Measurements from ENCODE around the gene MASP2. TPM values are rescaled to one million over a fixed set of nuclear protein-coding genes. Genes with fewer than 3 reads are reported as not detected.

Gene MASP2
- total RNA-seq, 6 experiments from 2014 or later = 144 to 222 (median 185) TPM

GRCh38 chr1:11072216-11072917 lies 25.3 kb upstream of the MASP2 start:
- no peaks in the 10 kb centered on the region for H3K4me1 ChIP-seq
- 75% methylated on average over 9 of the region's 13 CpGs for WGBS (ENCODE audit: insufficient coverage, low coverage, low lambda C conversion rate, missing lambda C conversion rate)
- ATAC-seq = no peak
- intact Hi-C loops (cut with DNase I) = no loop called here
- no peaks in the 10 kb centered on the region for H3K9me3 ChIP-seq
- no peaks in the 10 kb centered on the region for H3K27me3 ChIP-seq
- H3K4me3 ChIP-seq = no peak overlapping the region
- DNase-seq = peak in 1 of 3 donors; percentile 23
- H3K36me3 ChIP-seq = peaks cover 5 to 82% (median 46%) of the 10 kb centered on the region in 4 donors
- TF ChIP-seq POLR2A (IDR thresholded peaks at IDR 0.05) = no peak
- no peak for TF ChIP-seq CTCF (IDR thresholded peaks at IDR 0.05)
- H3K27ac ChIP-seq = no peak overlapping the region

GRCh38 chr1:11071463-11072215 lies 24.6 kb upstream of the MASP2 start:
- Histone ChIP-seq H3K4me1 (no peaks in the 10 kb centered on the region), H3K27me3 (no peaks in the 10 kb centered on the region), H3K36me3 (peaks cover 5 to 78% (median 44%) of the 10 kb centered on the region in 4 donors), H3K27ac (no peak overlapping the region), H3K4me3 (no peak overlapping the region), H3K9me3 (no peaks in the 10 kb centered on the region)
- DNase-seq = peak in 1 of 3 donors; percentile 28
- intact Hi-C loops (cut with DNase I) = no loop called here
- no peak for TF ChIP-seq POLR2A (IDR thresholded peaks at IDR 0.05)
- no peak for TF ChIP-seq CTCF (IDR thresholded peaks at IDR 0.05)
- ATAC-seq = peak in 1 of 4 donors; percentile 15
- 83% methylated on average over 9 of the region's 15 CpGs for WGBS (ENCODE audit: insufficient coverage, low coverage, low lambda C conversion rate, missing lambda C conversion rate)

GRCh38 chr1:11070876-11071275 lies 23.8 kb upstream of the MASP2 start:
- H3K36me3 ChIP-seq = peaks cover 5 to 76% (median 44%) of the 10 kb centered on the region in 4 donors
- intact Hi-C loops (cut with DNase I) = no loop called here
- H3K9me3 ChIP-seq = no peaks in the 10 kb centered on the region
- no peak overlapping the region for H3K4me3 ChIP-seq
- H3K4me1 ChIP-seq = no peaks in the 10 kb centered on the region
- DNase-seq (peak in 1 of 3 donors; percentile 27), ATAC-seq (peak in 1 of 4 donors; percentile 12)
- no peaks in the 10 kb centered on the region for H3K27me3 ChIP-seq
- WGBS (ENCODE audit: insufficient coverage, low coverage, low lambda C conversion rate, missing lambda C conversion rate) = 81% methylated on average over 5 of the region's 11 CpGs
- no peak overlapping the region for H3K27ac ChIP-seq
- TF ChIP-seq CTCF (IDR thresholded peaks at IDR 0.05) = no peak
- no peak for TF ChIP-seq POLR2A (IDR thresholded peaks at IDR 0.05)

DNA sequence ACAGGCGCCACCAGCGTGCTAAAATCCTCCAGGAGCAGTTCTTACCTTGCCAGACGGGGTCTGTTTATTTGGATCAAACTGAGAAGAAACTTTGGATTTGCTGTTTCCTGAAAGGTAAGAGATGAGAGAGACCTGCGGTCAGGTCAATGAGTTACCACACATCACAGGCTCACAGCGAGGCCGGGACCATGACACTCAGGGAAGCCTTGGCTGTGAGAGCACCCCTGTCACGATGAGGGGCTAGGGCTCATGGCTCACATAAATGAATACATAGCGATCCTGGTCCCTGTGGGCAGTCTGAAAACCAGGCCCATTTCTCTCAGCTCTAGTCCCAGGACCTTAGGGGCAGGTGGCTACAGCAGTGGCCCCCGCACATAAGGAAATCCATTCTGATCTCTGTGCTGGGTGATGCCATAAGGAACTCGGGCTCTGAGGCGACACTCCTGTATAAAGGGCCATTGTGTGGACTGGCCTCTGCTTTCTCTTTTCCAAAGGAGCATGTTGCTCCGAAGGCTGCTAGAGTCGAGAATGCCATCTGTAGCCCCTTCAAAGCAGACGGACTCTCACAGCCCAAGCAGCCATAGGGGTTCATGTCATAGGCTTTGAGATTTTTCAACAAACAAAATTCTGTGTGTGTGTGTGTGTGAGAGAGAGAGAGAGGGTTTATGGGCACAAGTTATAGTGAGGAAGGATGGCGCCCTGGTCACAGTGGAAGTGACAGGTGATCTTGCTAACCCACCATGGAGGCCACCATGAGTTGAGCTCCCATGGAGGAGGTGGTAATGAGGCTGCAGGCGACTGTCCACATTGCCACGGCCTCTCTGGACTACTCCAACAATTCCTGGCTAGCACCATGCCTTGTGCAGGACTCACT lies 21.8 kb upstream of the MASP2 start:
- no peaks in the 10 kb centered on the region for H3K9me3 ChIP-seq
- no peak overlapping the region for H3K4me3 ChIP-seq
- peaks cover 0 to 63% (median 40%) of the 10 kb centered on the region in 4 donors for H3K36me3 ChIP-seq
- DNase-seq = peak in 1 of 3 donors; percentile 27
- H3K27me3 ChIP-seq = no peaks in the 10 kb centered on the region
- no peak for TF ChIP-seq CTCF (IDR thresholded peaks at IDR 0.05)
- TF ChIP-seq POLR2A (IDR thresholded peaks at IDR 0.05) = no peak
- 92% methylated on average over 10 of the region's 17 CpGs for WGBS (ENCODE audit: insufficient coverage, low coverage, low lambda C conversion rate, missing lambda C conversion rate)
- intact Hi-C loops (cut with DNase I) = no loop called here
- no peaks in the 10 kb centered on the region for H3K4me1 ChIP-seq
- no peak for ATAC-seq
- no peak overlapping the region for H3K27ac ChIP-seq
